Muscle layer of duodenum (tissue), 2 donors: ENCODE data around the gene HMG20B.
"Not testable (repeated sequence)": the region's sequence is repeated elsewhere in the genome, so short reads cannot be mapped to it uniquely, and the experiment has no call there.

Experiments used
- H3K27ac ChIP-seq: one replicate; pipeline ENCODE4 v1.7.0; 2013; ENCODE audit warnings: mild to moderate bottlenecking, low read length
- H3K27me3 ChIP-seq: one replicate; pipeline ENCODE4 v1.7.0; 2013; ENCODE audit warnings: low read depth, mild to moderate bottlenecking, control low read depth, low read length
- H3K36me3 ChIP-seq, 2 donors: one replicate each; pipeline ENCODE4 v1.7.0; 2013; ENCODE audit warnings: low read length in 2 of 2, control low read depth in 1 of 2, mild to moderate bottlenecking in 1 of 2; ENCODE audit not compliant: insufficient read depth in 2 of 2, control insufficient read depth in 1 of 2
- H3K4me1 ChIP-seq, 2 donors: one replicate each; pipeline ENCODE4 v1.7.0; 2013; ENCODE audit warnings: low read length in 2 of 2, mild to moderate bottlenecking in 2 of 2, control low read depth in 1 of 2, moderate library complexity in 1 of 2; ENCODE audit not compliant: insufficient read depth in 2 of 2, control insufficient read depth in 1 of 2
- H3K4me3 ChIP-seq, 2 donors: one replicate each; pipeline ENCODE4 v1.7.0; 2013; ENCODE audit warnings: low read length in 2 of 2, low read depth in 1 of 2, mild to moderate bottlenecking in 1 of 2
- H3K9me3 ChIP-seq, 2 donors: one replicate each; pipeline ENCODE4 v1.7.0; 2013; ENCODE audit warnings: low read length in 2 of 2, control low read depth in 1 of 2, mild to moderate bottlenecking in 1 of 2; ENCODE audit not compliant: control insufficient read depth in 1 of 2
- donor health status: healthy.

The HMG20B gene

GRCh38 chr19:3577723-3578344, 5.1 kb downstream of the HMG20B start:
- Histone ChIP-seq H3K36me3 (no peaks in the 10 kb centered on the region), H3K4me1 (peaks cover 0 to 32% of the 10 kb centered on the region in 2 donors), H3K9me3 (no peaks in the 10 kb centered on the region), H3K4me3 (no peak overlapping the region), H3K27ac (no peak overlapping the region), H3K27me3 (no peaks in the 10 kb centered on the region)

- Histone ChIP-seq H3K27me3 (no peaks in the 10 kb centered on the region), H3K4me1 (peaks cover 0 to 29% of the 10 kb centered on the region in 2 donors), H3K9me3 (no peaks in the 10 kb centered on the region), H3K27ac (no peak overlapping the region), H3K36me3 (no peaks in the 10 kb centered on the region), H3K4me3 (no peak overlapping the region)
These were observed 5.6 kb downstream of the HMG20B start for GRCh38 chr19:3578390-3578789.

GRCh38 chr19:3580156-3580934, 7.6 kb downstream of the HMG20B start:
- H3K9me3 ChIP-seq: no peaks in the 10 kb centered on the region
- peaks cover 0 to 23% of the 10 kb centered on the region in 2 donors for H3K4me1 ChIP-seq
- H3K4me3 ChIP-seq: no peak overlapping the region
- peak overlapping the region; percentile 50 for H3K27ac ChIP-seq
- H3K36me3 ChIP-seq: no peaks in the 10 kb centered on the region
- H3K27me3 ChIP-seq: no peaks in the 10 kb centered on the region

GRCh38 chr19:3581792-3582191, 9.0 kb downstream of the HMG20B start:
- H3K4me1 ChIP-seq: peaks cover 0 to 18% of the 10 kb centered on the region in 2 donors
- H3K27me3 ChIP-seq, H3K36me3 ChIP-seq, H3K27ac ChIP-seq, H3K9me3 ChIP-seq, H3K4me3 ChIP-seq: not testable (repeated sequence)

- not testable (repeated sequence) for H3K27ac ChIP-seq, H3K9me3 ChIP-seq, H3K4me3 ChIP-seq, H3K36me3 ChIP-seq, H3K27me3 ChIP-seq
- H3K4me1 ChIP-seq: peaks cover 0 to 18% of the 10 kb centered on the region in 2 donors
These were observed 11.5 kb downstream of the HMG20B start for GRCh38 chr19:3584036-3584802.

GRCh38 chr19:3585301-3586126, 12.8 kb downstream of the HMG20B start, which contains the start of gene GIPC3:
Gene GIPC3, plus strand, starts transcription at chr19:3585478. Its CDS starts 120 bp downstream, at chr19:3585598.
- Histone ChIP-seq H3K36me3 (no peaks in the 10 kb centered on the region), H3K27ac (no peak within 1 kb of the TSS), H3K27me3 (no peaks in the 10 kb centered on the region), H3K4me1 (peaks cover 0 to 15% of the 10 kb centered on the region in 2 donors), H3K4me3 (peak within 1 kb of the TSS in 1 of 2 donors; percentile 47), H3K9me3 (no peaks in the 10 kb centered on the region)

GRCh38 chr19:3586127-3586626, 13.4 kb downstream of the HMG20B start:
- Histone ChIP-seq H3K9me3 (no peaks in the 10 kb centered on the region), H3K27me3 (no peaks in the 10 kb centered on the region), H3K4me3 (peak overlapping the region in 1 of 2 donors; percentile 47), H3K36me3 (no peaks in the 10 kb centered on the region), H3K27ac (no peak overlapping the region), H3K4me1 (peaks cover 0 to 10% of the 10 kb centered on the region in 2 donors)

GRCh38 chr19:3586707-3587346, 14.1 kb downstream of the HMG20B start:
- H3K36me3 ChIP-seq: no peaks in the 10 kb centered on the region

GRCh38 chr19:3589439-3589838, 16.7 kb downstream of the HMG20B start:
- Histone ChIP-seq H3K4me3 (no peak overlapping the region), H3K9me3 (no peaks in the 10 kb centered on the region), H3K4me1 (peaks cover 0 to 10% of the 10 kb centered on the region in 2 donors), H3K36me3 (no peaks in the 10 kb centered on the region), H3K27me3 (no peaks in the 10 kb centered on the region), H3K27ac (no peak overlapping the region)

More at GRCh38 chr19:3586707-3587346, 14.1 kb downstream of the HMG20B start:
- no peak overlapping the region for H3K27ac ChIP-seq
- H3K4me3 ChIP-seq: no peak overlapping the region
- H3K9me3 ChIP-seq: no peaks in the 10 kb centered on the region
- no peaks in the 10 kb centered on the region for H3K27me3 ChIP-seq
- peaks cover 0 to 10% of the 10 kb centered on the region in 2 donors for H3K4me1 ChIP-seq

- H3K27ac ChIP-seq: no peak overlapping the region
- H3K36me3 ChIP-seq: no peaks in the 10 kb centered on the region
- no peaks in the 10 kb centered on the region for H3K27me3 ChIP-seq
- no peak overlapping the region for H3K4me3 ChIP-seq
- H3K9me3 ChIP-seq: no peaks in the 10 kb centered on the region
- H3K4me1 ChIP-seq: peaks cover 0 to 10% of the 10 kb centered on the region in 2 donors
These were observed 17.2 kb downstream of the HMG20B start for GRCh38 chr19:3589949-3590348.
